ENCODE measurements around the gene SUSD6.
A peak's percentile ranks its signal among the peaks of the same experiment; 100 is the strongest.
"Not testable (repeated sequence)": the region's sequence is repeated elsewhere in the genome, so short reads cannot be mapped to it uniquely, and the experiment has no call there.

SUSD6 gene

GRCh38 chr14:69715725-69716477 is 104.5 kb downstream of the SUSD6 start:
- peak; percentile 29 for DNase-seq (ENCODE audit: low spot score)

DNA sequence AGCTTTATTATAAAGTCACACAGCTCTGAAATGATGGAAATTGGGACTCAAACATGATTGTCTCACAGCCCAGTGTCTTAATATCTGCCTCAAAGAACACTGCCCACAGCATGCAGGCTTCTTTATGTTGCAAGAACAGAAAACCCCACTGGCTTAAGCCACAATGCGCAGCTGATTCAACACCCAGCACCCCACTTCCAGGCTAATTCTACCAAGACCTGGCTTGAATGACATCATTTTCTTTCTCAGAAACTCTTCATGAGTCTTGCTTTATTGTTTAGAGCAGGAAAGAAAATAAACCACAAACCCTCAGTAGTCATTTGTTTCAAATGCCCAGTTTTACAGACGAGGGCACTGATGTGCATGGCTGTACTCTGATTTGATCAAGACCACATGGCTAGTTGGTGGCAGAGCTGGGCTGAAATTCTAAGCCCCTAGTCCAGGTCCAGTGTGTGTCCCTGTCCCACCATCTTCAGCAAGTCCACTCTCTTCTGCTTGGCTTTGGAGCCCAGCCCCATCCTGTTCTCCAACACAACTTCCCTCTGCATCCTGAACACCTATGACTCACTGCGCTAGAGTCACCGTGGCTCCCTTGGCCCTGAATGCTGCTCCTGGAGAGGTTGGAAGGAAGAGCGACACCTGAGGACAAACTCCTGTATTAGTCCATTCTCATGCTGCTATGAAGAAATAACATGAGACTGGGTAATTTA is 105.2 kb downstream of the SUSD6 start:
- DNase-seq (ENCODE audit: low spot score), result no peak

- not testable (repeated sequence) for DNase-seq (ENCODE audit: low spot score)
Measured at GRCh38 chr14:69718614-69719013, 107.2 kb downstream of the SUSD6 start.

GRCh38 chr14:69719501-69719951 is 108.1 kb downstream of the SUSD6 start:
- no peak for DNase-seq (ENCODE audit: low spot score)

DNA sequence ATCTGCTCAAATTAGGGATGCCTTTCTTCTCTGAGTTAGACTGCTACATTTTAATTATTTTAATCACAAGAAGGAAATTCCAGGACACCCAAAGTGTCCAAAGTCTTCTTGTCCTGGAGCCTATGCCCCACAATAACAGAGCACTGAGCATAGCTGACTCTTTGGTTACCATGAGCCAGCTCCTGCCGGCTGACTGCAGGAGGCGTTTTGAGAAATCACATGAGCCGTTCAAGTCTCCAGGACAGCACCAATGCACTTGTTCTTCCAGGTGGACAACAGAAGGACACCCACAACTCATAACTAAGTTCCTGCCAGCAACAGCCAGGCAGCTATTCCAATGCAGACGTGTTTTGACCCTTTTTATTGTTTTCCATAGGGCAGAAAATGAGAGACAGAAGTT is 109.5 kb downstream of the SUSD6 start:
- no peak for DNase-seq (ENCODE audit: low spot score)

DNA sequence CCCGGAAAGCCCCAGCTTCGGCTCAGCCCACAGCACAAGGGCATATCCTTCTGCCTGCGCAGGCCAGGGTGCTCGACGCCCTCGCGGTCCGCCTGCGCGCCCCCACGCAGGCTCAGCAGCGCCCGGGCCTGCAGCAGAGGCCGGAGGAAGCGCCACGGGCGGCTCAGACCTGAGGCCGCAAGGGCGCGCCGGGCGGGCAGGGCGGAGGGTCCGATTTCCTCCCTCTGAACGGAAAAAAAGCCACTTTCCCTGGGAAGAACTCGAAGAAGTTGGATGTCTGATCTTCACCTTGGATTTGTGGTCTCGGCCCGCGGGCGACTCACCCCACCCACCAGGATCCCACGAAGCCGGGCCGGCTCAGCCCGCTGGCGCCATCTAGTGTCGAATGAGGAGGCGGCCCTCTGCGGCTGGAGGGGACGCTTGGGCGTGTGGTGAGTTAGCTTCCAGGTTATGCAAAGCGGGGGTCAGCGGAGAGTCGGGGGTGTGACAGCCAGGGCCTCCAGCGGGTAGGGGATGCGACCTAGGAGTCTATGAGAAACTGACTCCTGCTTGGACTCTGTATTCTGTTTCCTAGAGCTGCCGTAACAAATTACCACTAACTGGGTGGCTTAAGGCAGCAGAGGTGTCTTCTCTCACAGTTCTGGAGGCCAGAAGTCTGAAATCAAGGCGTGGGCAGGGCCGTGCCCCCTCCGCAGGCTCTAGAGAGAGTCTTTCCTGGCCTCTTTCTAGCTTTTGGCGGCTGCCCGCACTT is 115.5 kb downstream of the SUSD6 start:
- DNase-seq (ENCODE audit: low spot score), result peak; percentile 86

DNA sequence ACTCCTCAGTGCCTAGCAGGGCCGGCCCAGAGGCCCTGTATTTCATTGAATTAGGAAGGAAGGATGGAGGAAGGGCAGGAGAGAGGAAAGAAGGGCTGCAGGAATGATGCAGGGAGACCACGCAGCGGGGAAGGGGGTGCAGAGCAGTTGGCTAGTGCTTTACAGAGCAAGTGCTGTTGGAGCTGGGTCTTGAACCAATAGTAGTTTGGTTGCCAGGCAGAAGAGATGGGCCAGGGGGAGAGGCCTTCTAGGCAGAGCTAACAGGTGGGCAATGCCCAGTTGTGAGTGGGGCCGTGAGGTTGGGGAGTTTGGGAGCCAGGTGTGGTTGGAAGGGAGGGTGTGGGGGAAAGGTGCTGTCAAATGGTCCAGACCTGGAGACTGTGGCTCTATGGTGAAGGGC is 116.5 kb downstream of the SUSD6 start:
- no peak for DNase-seq (ENCODE audit: low spot score)

GRCh38 chr14:69731919-69732598 is 120.7 kb downstream of the SUSD6 start:
- not testable (repeated sequence) for DNase-seq (ENCODE audit: low spot score)

- DNase-seq (ENCODE audit: low spot score), result not testable (repeated sequence)
Measured at GRCh38 chr14:69736405-69736804, 125.0 kb downstream of the SUSD6 start.

DNA sequence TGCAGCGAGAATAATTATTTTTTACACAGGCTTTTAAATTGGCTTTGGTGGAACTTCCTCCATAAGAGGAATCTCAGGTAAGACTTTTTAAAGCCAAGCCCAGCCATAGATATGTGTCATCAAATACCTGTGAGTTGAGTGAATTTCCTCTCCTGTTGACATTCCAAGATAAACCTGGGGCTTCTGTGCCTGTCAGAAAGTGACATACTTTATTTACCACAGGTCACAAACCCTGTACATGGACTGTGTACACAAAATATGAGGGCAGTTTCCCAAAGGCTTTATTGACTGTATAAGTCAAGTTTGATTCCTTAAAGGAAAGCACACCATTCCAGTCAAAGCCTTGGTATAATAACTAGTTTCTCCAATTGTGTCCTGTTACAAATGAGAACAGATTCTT is 129.7 kb downstream of the SUSD6 start:
- DNase-seq (ENCODE audit: low spot score), result no peak

DNA sequence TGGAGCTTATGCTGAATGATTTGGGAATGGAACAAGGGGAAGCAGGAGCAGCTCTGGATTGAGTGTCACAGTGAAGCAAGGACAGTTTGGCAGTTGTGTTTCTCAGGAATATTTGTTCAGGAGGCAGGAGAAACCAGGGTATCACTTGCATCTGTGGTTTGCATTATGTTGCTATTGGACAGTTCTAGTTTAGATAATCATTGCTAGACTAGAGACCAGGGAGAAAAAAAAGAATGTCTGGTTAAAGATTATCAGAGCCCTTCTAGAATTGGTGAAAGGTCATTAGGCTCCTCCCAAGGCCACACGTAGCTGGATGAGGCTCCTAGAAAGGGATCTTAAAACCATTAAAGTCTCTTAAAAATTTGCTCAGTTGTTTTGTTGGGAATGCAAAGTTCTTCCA is 138.6 kb downstream of the SUSD6 start:
- DNase-seq (ENCODE audit: low spot score), result no peak

GRCh38 chr14:69750495-69750894 is 139.1 kb downstream of the SUSD6 start:
- DNase-seq (ENCODE audit: low spot score), result no peak

- DNase-seq (ENCODE audit: low spot score), result no peak
Measured at GRCh38 chr14:69752773-69753172, 141.4 kb downstream of the SUSD6 start.

GRCh38 chr14:69753860-69754259 is 142.5 kb downstream of the SUSD6 start:
- DNase-seq (ENCODE audit: low spot score), result no peak

GRCh38 chr14:69754487-69754886 is 143.1 kb downstream of the SUSD6 start:
- DNase-seq (ENCODE audit: low spot score), result peak; percentile 51

GRCh38 chr14:69755296-69755695 is 143.9 kb downstream of the SUSD6 start:
- DNase-seq (ENCODE audit: low spot score), result no peak

DNA sequence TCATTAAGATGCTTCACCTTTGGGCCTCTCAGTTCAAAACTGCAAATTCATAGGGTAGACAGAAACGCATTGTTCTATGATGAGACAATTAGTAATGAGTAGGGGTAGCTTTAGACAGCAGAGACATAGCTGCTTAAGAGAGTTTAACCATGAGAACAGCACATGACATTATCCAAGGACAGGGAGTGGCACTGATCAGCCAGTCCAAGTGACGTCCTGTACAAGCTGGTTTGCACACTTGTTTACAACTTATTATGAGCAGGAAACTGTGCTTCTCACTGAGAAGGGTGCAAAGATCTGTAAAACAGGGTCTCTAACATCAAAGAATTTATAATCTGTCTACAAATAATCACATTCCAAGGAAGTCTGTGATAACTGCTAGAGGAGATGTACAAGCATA is 144.4 kb downstream of the SUSD6 start:
- peak; percentile 43 for DNase-seq (ENCODE audit: low spot score)

- DNase-seq (ENCODE audit: low spot score), result no peak
Measured at GRCh38 chr14:69756298-69756697, 144.9 kb downstream of the SUSD6 start.

DNA sequence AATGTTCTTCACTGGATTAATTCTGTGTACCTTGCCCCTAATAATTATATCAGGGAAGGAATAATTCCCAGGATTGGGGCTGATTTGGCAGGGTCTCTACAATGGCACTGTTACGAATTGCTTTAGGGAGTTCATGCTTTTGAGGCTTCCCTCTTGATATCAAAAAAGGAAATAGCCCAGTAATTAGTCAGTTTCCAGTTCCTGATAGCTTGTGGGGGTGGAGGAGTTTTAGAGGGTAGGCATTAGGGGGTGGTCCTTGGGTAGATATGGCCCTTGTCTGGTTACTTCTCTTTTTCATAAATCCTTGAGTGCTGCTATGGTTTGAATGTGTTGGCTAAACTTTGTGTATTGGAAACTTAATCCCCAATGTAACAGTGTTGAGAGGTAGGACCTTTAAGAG is 149.4 kb downstream of the SUSD6 start:
- no peak for DNase-seq (ENCODE audit: low spot score)

DNA sequence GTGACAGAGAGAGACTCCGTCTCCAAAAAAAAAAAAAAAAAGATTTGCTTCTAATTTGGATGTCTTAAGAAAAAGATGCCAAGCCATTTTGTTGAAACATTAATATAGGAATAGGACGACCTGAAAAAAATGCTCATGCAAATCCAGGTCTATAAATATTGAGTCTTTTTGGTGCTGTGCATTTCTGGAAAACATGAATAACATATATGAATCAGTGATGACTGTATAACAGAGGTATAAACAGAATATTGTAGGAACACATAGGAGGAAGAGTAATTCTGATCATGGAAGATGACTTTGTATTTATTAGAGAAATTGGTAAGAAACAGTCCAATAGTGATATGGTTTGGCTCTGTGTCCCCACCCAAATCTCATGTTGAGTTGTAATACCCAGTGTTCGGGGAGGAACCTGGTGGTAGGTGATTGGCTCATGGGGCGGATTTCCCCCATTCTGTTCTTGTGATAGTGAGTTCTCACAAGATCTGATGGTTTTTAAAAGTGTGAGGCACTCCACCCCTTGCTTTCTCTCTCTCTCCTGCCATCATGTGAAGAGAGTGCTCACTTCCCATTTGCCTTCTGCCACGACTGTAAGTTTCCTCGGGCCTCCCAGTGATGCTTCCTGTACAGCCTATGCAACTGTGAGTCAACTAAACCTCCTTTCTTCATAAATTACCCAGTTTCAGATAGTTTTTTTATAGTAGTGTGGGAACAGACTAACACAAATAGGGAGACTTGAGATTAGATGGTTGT is 152.5 kb downstream of the SUSD6 start:
- DNase-seq (ENCODE audit: low spot score), result no peak

Data from hematopoietic multipotent progenitor cell treated with erythropoietin and hydrocortisone succinate and interleukin-3 and kit ligand, for 17 days (in vitro differentiated cells).